ENCODE data around the gene KRTAP26-1. TPM values are rescaled to one million over a fixed set of nuclear protein-coding genes. Genes with fewer than 3 reads are reported as not detected.

Gene KRTAP26-1
- polyA plus RNA-seq, 1 of the 3 experiments (the other 2 are of a cell fraction): not detected

GRCh38 chr21:30349572-30349971 is 29.5 kb upstream of the KRTAP26-1 start:
- no peak for DNase-seq
- H3K9me2 ChIP-seq: no peaks in the 10 kb centered on the region
- TF ChIP-seq RXRA (IDR thresholded peaks at IDR 0.05; ENCODE audit: borderline replicate concordance, low read depth) (no peak), FOSL2 (IDR thresholded peaks at IDR 0.05; ENCODE audit: borderline replicate concordance, low read depth) (no peak), IRF3 (IDR thresholded peaks at IDR 0.05; ENCODE audit: low read depth, low read length) (no peak), ZBTB33 (IDR thresholded peaks at IDR 0.05; ENCODE audit: borderline replicate concordance, low read depth) (no peak), FOXM1 (IDR thresholded peaks at IDR 0.05; ENCODE audit: low read depth) (no peak), MXI1 (IDR thresholded peaks at IDR 0.05; ENCODE audit: low read depth, low read length) (no peak), RCOR1 (IDR thresholded peaks at IDR 0.05; ENCODE audit: low read length) (no peak), YY1 (IDR thresholded peaks at IDR 0.05; ENCODE audit: low read depth) (no peak), CHD2 (IDR thresholded peaks at IDR 0.05; ENCODE audit: low read length, partially characterized antibody) (no peak)

GRCh38 chr21:30348506-30348905 is 28.4 kb upstream of the KRTAP26-1 start, which contains the start of gene KRTAP23-1:
Gene KRTAP23-1, minus strand, starts transcription at chr21:30348606. Its CDS starts 0 bp downstream, at chr21:30348606.
- ChIA-PET CTCF (no interaction called here), POLR2A (no interaction called here)
- Histone ChIP-seq H3K27me3 (ENCODE audit: insufficient read depth) (0 out of 2 replicates have a peak, but pooled peaks cover 8% of the 10 kb centered on the region), H3K27ac (ENCODE audit: low read depth in 2 of 2, low read length in 1 of 2) (no peak within 1 kb of the TSS), H3K36me3 (replicated peaks in 1 of 2; ENCODE audit: control insufficient read depth in 1 of 2, insufficient read depth in 2 of 2, low read length in 1 of 2) (no peaks in the 10 kb centered on the region), H2AFZ (ENCODE audit: low read depth) (no peak within 1 kb of the TSS), H3K4me3 (ENCODE audit: low read depth in 2 of 2, low read length in 1 of 2) (no peak within 1 kb of the TSS), H4K20me1 (ENCODE audit: insufficient read depth) (no peaks in the 10 kb centered on the region), H3K4me2 (no peak within 1 kb of the TSS), H3F3A (replicated peaks; ENCODE audit: insufficient read depth) (no peaks in the 10 kb centered on the region), H3K4me1 (ENCODE audit: control insufficient read depth in 1 of 2, insufficient read depth in 2 of 2, low read depth in 1 of 2, low read length in 1 of 2) (no peaks in the 10 kb centered on the region), H3K9ac (no peak within 1 kb of the TSS), H3K79me2 (ENCODE audit: insufficient read depth) (no peaks in the 10 kb centered on the region), H3K9me3 (no peaks in the 10 kb centered on the region), H3K9me2 (no peaks in the 10 kb centered on the region)
- TF ChIP-seq EP300 (IDR thresholded peaks at IDR 0.05; ENCODE audit: borderline replicate concordance in 1 of 2, low read depth in 1 of 2, low read length in 1 of 2): no peak
- no peak for TF ChIP-seq ELF1 (IDR thresholded peaks at IDR 0.05)
- no peak for TF ChIP-seq FOSL2 (IDR thresholded peaks at IDR 0.05; ENCODE audit: borderline replicate concordance, low read depth)
- no peak for TF ChIP-seq TEAD4 (IDR thresholded peaks at IDR 0.05; ENCODE audit: borderline replicate concordance, insufficient read depth)
- TF ChIP-seq GATA2 (CRISPR knock-in tag; IDR thresholded peaks at IDR 0.05): no peak
- no peak for TF ChIP-seq MAX (IDR thresholded peaks at IDR 0.05; ENCODE audit: low read depth)
- TF ChIP-seq FOXJ3 (CRISPR knock-in tag; IDR thresholded peaks at IDR 0.05): no peak
- no peak for TF ChIP-seq RFX5 (IDR thresholded peaks at IDR 0.05; ENCODE audit: low read length)
- no peak for TF ChIP-seq CHD2 (IDR thresholded peaks at IDR 0.05; ENCODE audit: low read length, partially characterized antibody)
- no peak for TF ChIP-seq MXI1 (IDR thresholded peaks at IDR 0.05; ENCODE audit: low read depth, low read length)
- TF ChIP-seq PBX3 (IDR thresholded peaks at IDR 0.05): no peak
- DNase-seq: no peak
- WGBS (ENCODE audit: low lambda C conversion rate): 0% methylated on average over 4 of the region's 4 CpGs

More at GRCh38 chr21:30349572-30349971, 29.5 kb upstream of the KRTAP26-1 start:
- H2AFZ ChIP-seq (ENCODE audit: low read depth): no peak overlapping the region
- H3K4me3 ChIP-seq (ENCODE audit: low read depth in 2 of 2, low read length in 1 of 2): no peak overlapping the region
- ChIA-PET CTCF (interaction anchor here (1.2 kb wide), 2 partner anchors 9 to 11 kb away, joined by 3 read pairs; no protein-coding TSS in a partner anchor), POLR2A (no interaction called here)
- H3K79me2 ChIP-seq (ENCODE audit: insufficient read depth): no peaks in the 10 kb centered on the region
- no peaks in the 10 kb centered on the region for H3K36me3 ChIP-seq (replicated peaks in 1 of 2; ENCODE audit: control insufficient read depth in 1 of 2, insufficient read depth in 2 of 2, low read length in 1 of 2)
- no peaks in the 10 kb centered on the region for H3F3A ChIP-seq (replicated peaks; ENCODE audit: insufficient read depth)
- H4K20me1 ChIP-seq (ENCODE audit: insufficient read depth): no peaks in the 10 kb centered on the region
- no peaks in the 10 kb centered on the region for H3K9me3 ChIP-seq
- H3K27ac ChIP-seq (ENCODE audit: low read depth in 2 of 2, low read length in 1 of 2): no peak overlapping the region
- no peaks in the 10 kb centered on the region for H3K4me1 ChIP-seq (ENCODE audit: control insufficient read depth in 1 of 2, insufficient read depth in 2 of 2, low read depth in 1 of 2, low read length in 1 of 2)
- H3K9ac ChIP-seq: no peak overlapping the region
- H3K4me2 ChIP-seq: no peak overlapping the region
- H3K27me3 ChIP-seq (ENCODE audit: insufficient read depth): no peaks in the 10 kb centered on the region
- 0% methylated on average over 3 of the region's 3 CpGs for whole genome bisulfite sequencing (ENCODE audit: low lambda C conversion rate)

All from SK-N-SH (cell line).